Head of caudate nucleus (tissue), 42 donors: ENCODE data around the gene SGTB.

Experiments used
- DNase-seq, 42 donors: peaks; one replicate each; pipeline versions ENCODE4 v3.0.0 to v3.0.0-alpha.2; 2020 to 2021; ENCODE audit warnings: mixed read lengths in 7 of 42
- intact Hi-C: fragments of 100-400 bp; cut with DNase I; formaldehyde crosslinking; loops from one replicate; pipeline ENCODE4 v1.15.0; 2022

The SGTB gene

GRCh38 chr5:65721720-65722574 is at the start of gene SGTB, which contains the start of gene NLN:
Gene SGTB (minus strand): TSS chr5:65722109. CDS start chr5:65720807, 1,302 bp downstream.
Gene NLN (plus strand): TSS chr5:65722205. CDS start chr5:65722374, 169 bp downstream.
- DNase-seq = peak; percentile 57 to 96 (median 93)
- intact Hi-C loops = no loop called here

- intact Hi-C loops = no loop called here
- no peak for DNase-seq
Measured at GRCh38 chr5:65771266-65771665, 49.4 kb upstream of the SGTB start.

- intact Hi-C loops = no loop called here
- DNase-seq = no peak
Measured at GRCh38 chr5:65769539-65769938, 47.6 kb upstream of the SGTB start.

- DNase-seq = no peak
- intact Hi-C loops = no loop called here
Measured at GRCh38 chr5:65768723-65769346, 46.9 kb upstream of the SGTB start.

GRCh38 chr5:65767565-65767964 is 45.7 kb upstream of the SGTB start:
- DNase-seq = no peak
- intact Hi-C loops = no loop called here

GRCh38 chr5:65766781-65767180 is 44.9 kb upstream of the SGTB start:
- intact Hi-C loops = no loop called here
- no peak for DNase-seq

GRCh38 chr5:65766175-65766574 is 44.3 kb upstream of the SGTB start:
- intact Hi-C loops = no loop called here
- DNase-seq = no peak

GRCh38 chr5:65765582-65765981 is 43.7 kb upstream of the SGTB start:
- no peak for DNase-seq
- intact Hi-C loops = no loop called here

DNA sequence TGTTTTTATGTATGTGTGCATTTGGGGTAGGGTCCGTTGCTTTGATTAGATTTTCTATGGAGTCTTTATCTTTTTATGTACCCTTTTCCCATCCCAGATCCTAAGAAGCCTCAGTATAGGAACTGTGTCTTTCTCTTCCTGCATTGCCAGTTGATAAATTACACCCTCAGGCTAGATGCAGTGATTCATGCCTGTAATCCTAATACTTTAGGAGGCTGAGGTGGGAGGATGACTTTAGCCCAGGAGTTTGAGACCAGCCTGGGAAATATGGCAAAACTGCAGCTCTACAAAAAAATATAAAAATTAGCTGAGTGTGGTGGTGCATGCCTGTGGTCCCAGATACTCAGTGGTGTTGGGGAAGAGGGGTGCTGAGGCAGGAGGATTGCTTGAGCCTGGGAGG is 40.3 kb upstream of the SGTB start:
- intact Hi-C loops = no loop called here
- DNase-seq = no peak

- intact Hi-C loops = no loop called here
- DNase-seq = peak in 41 of 42 donors; percentile 30 to 84 (median 65)
Measured at GRCh38 chr5:65760504-65761275, 38.8 kb upstream of the SGTB start.

DNA sequence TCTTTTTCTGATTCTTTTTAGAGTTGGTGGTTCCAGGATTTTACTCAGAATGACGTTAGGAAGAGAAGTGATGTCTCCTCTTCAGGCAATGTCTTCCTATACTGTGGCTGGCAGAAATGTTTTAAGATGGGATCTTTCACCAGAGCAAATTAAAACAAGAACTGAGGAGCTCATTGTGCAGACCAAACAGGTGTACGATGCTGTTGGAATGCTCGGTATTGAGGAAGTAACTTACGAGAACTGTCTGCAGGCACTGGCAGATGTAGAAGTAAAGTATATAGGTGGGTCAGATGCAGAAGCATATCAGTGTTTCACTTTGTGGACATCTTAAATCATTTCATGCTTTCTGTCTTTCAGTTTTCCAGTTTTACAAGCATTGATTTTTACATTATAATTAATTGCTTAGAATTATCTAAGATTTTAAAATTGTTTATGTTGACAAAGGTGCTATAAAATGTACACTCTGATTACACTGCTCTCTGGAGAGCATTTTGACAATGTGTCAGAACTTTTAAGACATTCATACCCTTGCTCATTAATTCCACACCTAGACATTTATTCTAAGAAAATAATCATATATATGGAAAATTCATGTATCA is 36.7 kb upstream of the SGTB start:
- intact Hi-C loops = loop anchor here (10.0 kb wide), 1 partner anchor 386 kb away; the partner anchor contains the start of gene SREK1
- no peak for DNase-seq

- intact Hi-C loops = loop anchor here (10.0 kb wide), 1 partner anchor 392 kb away; the partner anchor contains the start of gene SREK1
Measured at GRCh38 chr5:65753189-65753588, 31.3 kb upstream of the SGTB start.

DNA sequence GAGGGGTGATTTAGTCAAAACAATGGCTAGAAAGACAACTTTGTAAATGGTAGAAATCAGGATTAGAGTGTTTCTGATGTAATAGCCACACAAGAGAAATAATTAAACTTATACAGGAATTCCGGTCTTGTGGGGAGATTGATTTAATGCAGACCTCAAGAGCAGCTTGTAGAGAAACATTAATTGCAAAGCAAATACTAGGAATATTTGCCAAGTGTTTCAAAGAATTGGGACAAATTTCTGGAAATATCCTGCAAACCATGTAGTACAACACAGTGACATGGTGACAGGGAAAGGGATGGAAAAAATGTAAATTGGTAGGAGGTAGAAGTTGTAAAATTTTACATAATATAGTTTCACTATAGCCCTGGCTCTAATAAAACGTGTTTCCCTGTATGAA is 29.0 kb upstream of the SGTB start:
- intact Hi-C loops = loop anchor here (10.0 kb wide), 1 partner anchor 394 kb away; the partner anchor contains the start of gene SREK1
- DNase-seq = no peak

More at GRCh38 chr5:65753189-65753588, 31.3 kb upstream of the SGTB start:
- DNase-seq = no peak

DNA sequence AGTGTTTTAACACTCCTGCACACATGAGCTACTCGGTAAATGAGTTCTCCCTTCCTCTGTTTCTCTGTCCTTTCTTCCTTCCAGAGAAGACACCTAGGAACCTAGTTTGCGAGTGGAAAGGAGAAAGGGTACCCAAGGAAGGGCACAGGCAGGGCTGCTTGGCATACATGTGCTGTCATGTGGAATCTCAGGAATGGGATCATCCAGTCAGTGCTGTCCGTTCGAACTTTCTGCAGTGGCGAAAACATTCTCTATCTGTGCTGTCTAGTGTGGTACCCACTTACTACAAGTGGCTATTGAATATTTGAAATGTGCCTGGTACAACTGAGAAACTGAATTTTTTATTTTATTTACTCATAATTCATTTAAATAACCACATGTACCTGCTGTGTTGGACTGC is 28.0 kb upstream of the SGTB start:
- no peak for DNase-seq
- intact Hi-C loops = loop anchor here (10.0 kb wide), 1 partner anchor 395 kb away; the partner anchor contains the start of gene SREK1

GRCh38 chr5:65749221-65749844 is 27.4 kb upstream of the SGTB start:
- DNase-seq = no peak
- intact Hi-C loops = no loop called here

DNA sequence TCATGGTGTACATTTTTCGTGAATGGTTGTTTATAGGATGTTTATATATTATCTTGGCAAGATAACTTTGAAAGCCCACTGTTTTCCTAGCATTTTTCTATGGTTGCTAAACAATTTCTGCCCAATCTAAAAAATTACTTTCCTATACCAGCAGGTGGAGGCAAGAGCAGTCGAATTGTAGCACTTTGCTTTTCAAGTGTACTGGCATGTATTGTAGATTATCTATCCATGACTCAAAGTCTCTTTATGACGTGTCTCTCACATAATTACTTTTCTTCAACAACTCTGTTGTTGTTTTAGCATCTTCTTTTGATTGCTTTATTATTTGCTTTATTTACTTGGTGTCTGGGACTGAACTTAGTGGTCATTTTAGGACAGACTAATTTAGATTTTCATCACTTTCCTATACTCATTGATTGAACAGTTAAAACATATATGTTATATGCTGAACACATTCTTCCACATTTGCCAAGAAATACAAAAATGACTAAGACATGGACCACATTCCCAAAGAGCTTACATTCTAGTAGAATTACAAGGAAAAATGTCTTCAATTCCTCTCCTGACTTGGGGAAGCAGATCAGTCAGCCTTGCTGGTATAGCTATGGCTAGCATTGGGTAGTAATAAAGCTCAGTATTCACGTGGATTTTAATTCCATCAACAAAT is 20.8 kb upstream of the SGTB start:
- intact Hi-C loops = no loop called here
- peak in 7 of 42 donors; percentile 14 to 44 (median 37) for DNase-seq

DNA sequence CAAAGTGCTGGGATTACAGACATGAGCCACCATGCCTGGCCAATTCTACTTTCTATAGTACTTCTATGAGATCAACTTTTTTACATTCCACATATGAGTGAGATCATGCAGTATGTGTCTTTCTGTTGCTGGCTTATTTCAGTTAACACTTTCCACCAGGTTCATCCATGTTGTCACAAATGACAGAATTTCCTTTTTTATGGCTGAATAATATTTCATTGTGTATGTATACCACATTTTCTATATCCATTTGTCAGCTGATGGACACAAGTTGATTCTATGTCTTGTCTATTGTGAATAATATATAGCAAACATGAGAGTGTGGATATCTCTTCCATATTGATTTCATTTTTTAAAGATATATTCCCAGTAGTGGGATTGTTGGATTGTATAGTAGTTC is 17.3 kb upstream of the SGTB start:
- no peak for DNase-seq
- intact Hi-C loops = no loop called here

DNA sequence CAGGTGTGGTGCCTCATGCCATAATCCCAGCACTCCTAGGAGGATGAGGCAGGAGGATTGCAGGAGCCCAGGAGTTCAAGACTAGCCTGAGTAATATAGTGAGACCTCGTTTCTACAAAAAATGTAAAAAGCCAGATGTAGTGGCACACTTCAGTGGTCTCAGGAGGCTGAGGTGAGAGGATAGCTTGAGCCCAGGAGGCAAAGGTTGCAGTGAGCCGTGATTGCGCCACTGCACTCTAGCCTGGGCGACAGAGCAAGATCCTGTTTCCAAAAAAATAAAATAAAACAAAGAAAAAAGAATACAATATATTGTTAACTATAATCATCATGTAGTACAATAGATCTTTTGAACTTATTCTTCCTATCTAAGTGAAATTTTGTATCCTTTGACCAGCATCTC is 16.4 kb upstream of the SGTB start:
- intact Hi-C loops = no loop called here
- peak in 1 of 42 donors; percentile 2 for DNase-seq
